GM21619 (cell line): ENCODE data around the gene VCAN.
A peak's percentile ranks its signal among the peaks of the same experiment; 100 is the strongest.

Experiments used
- ATAC-seq: cut with Tn5 transposase; IDR thresholded peaks from one replicate; pipeline ENCODE4 v1.9.1; 2021; ENCODE audit not compliant: unreplicated experiment

VCAN gene

DNA sequence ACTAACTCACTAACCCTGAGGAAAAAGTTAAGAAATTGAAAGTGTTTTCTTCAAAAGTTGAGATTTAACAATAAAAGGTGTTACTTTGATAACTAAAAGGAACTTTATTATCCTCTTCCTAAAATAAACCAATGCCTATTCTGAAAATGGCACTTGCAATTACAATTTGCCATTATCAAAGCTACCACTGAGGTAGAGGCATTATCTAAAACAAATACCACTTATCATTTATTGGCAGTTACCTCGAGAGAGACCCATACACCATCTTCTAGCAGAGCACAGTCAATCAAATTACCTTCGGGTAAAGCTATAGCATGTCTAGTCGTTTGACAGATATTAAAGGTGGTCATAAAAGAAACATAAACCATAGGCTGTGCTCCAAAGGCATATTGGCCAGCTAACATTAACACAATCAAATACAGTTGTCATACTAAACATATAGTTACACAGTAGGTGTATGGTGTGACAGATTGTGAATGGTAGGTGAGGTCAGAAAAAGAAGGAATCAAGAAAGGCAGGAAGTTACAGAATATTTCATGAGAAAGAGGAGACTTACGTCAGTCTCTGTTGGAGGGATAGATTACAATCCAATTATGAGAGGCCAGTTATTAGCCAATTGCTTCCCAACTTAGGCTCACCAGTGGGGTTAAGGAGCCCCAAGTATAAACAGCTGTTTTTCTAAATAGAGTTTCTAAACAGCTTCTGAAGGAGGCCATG is 56.3 kb downstream of the VCAN start:
- no peak for ATAC-seq

GRCh38 chr5:83528439-83528769 is 56.9 kb downstream of the VCAN start:
- no peak for ATAC-seq

DNA sequence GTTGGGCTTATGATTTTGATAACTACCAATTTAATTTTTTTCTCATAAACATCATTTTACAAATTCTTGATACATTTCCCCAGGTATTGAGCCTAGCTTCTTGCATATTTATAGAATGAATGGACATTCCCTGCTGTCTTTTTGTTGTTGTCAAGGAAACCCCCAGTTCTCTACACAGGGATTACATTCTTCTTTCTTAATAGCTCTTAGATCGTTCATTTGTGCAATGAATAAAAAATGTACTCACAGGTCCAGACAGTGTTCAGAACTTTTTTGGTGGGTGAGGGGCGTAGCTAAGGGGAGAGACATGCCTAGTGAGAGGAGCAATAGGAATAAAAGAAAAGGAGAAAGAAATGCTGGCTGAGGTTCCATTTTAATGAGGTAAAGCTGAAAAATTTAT is 58.6 kb downstream of the VCAN start:
- ATAC-seq = no peak

GRCh38 chr5:83531661-83532060 is 60.1 kb downstream of the VCAN start:
- ATAC-seq = no peak

GRCh38 chr5:83538786-83539462 is 67.4 kb downstream of the VCAN start:
- ATAC-seq = peak; percentile 89

DNA sequence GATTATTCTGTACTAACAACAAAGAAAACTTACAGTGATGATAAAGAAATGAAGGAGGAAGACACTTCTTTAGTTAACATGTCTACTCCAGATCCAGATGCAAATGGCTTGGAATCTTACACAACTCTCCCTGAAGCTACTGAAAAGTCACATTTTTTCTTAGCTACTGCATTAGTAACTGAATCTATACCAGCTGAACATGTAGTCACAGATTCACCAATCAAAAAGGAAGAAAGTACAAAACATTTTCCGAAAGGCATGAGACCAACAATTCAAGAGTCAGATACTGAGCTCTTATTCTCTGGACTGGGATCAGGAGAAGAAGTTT is 67.9 kb downstream of the VCAN start:
- ATAC-seq = no peak

- ATAC-seq = no peak
Measured at GRCh38 chr5:83540105-83540504, 68.6 kb downstream of the VCAN start.

GRCh38 chr5:83540783-83541182 is 69.2 kb downstream of the VCAN start:
- no peak for ATAC-seq

- no peak for ATAC-seq
Measured at GRCh38 chr5:83542839-83543238, 71.3 kb downstream of the VCAN start.

- ATAC-seq = no peak
Measured at GRCh38 chr5:83543898-83544297, 72.4 kb downstream of the VCAN start.

- no peak for ATAC-seq
Measured at GRCh38 chr5:83547161-83547560, 75.6 kb downstream of the VCAN start.

DNA sequence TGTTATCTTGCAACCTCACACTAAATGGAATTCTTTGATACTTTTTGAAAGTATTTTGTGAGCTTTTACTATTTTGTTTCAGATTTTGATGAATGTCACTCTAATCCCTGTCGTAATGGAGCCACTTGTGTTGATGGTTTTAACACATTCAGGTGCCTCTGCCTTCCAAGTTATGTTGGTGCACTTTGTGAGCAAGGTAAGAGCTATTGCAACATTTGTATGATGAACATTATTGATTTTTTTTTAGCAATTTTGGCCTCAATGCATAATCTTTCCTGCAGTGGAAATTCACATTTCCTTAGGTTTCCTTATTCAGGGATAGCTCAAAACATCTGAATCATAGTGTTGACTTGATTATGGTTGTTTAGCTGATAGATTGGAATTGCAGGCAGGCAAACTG is 76.3 kb downstream of the VCAN start:
- no peak for ATAC-seq

GRCh38 chr5:83548581-83548980 is 77.0 kb downstream of the VCAN start:
- no peak for ATAC-seq

DNA sequence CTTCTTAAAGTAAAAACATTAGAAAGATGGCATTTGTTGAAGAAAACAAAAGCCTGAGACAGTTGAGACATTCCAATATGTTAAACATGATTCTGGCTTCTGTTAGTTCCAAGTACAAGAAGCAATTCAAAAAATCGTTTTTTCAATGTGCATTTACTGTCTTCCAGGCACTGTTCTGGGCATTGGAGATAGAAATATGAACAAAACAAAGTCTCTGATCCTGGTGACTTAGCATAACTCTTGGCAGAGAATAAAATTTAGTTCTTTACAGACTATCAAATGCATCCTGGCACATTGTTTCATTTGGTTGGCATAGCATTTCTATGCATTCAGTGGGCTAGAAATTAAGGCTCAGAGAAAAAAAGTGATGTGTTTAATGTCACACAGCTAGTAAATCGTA is 77.5 kb downstream of the VCAN start:
- ATAC-seq = no peak

- no peak for ATAC-seq
Measured at GRCh38 chr5:83549674-83550073, 78.1 kb downstream of the VCAN start.

DNA sequence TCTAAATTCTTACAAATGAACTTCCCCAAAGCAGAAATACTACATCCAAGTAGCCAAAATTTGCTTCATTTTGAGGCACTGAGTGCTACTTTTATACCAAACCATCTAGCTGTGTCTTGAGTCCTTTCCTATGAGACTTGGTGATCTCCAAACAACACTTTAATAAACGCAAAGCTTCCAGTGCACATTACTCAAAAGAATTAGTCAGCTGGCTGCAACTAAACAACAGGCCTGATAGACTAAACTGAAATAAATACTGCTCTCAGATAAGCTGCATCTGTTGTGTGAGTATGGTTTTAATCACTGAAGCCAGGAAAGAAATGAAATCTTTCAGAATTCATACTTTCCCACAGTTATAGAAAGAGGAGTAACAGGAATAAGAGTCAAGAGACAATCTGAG is 80.3 kb downstream of the VCAN start:
- no peak for ATAC-seq

- no peak for ATAC-seq
Measured at GRCh38 chr5:83552275-83552674, 80.7 kb downstream of the VCAN start.

- no peak for ATAC-seq
Measured at GRCh38 chr5:83553000-83553486, 81.5 kb downstream of the VCAN start.

DNA sequence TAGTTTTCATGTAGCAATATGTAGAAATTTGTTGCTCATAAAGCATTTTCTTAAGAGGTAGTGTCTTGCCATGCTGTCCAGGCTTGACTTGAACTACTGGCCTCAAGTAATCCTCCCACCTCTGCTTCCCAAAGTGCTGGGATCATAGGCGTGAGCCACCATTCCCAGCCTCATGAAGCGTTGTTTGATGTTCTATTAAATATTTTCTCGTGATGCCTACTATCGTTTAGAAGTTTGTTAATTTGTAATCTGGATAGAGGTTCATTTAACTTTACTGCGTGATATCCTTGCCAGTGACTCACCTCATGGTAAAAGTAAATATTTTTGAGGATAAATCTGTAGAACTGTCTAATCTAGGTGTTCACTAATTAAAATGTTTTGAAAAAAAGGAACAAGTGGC is 82.6 kb downstream of the VCAN start:
- no peak for ATAC-seq

DNA sequence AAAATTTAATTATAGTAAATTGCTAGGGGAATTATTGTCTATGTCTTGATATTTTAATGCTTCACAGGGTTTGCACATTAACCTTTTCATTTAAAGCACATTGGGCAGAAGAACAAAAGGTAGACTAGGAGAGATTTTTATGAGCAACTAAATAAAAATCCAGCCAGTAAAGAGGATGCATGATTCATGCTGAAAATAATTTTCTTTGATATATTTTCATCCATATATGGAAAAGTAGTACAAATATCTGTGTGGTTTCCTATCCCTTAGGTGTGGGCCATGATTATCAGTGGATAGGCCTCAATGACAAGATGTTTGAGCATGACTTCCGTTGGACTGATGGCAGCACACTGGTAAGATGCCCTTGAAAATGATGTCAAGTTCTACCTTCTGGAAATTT is 83.1 kb downstream of the VCAN start:
- ATAC-seq = no peak

- ATAC-seq = no peak
Measured at GRCh38 chr5:83555263-83555662, 83.7 kb downstream of the VCAN start.

DNA sequence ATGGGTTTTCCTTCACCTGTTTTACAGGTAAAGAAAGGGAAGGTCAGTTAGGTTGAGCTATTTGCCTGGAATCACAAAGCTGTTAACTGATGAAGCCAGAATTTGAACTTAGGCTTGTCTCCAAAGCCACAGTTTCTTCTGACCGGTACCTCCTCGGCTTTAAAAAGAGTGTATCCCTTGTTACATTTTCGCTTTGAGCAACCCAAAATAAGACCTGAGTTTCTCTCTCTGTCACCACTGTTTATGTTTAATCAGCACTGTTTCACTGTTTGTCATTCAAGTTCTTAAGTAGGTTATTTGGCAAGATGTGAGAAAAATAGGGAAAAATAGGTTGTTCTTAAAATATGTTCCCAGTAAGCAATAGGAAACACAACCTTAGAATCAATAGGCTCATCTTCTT is 84.6 kb downstream of the VCAN start:
- ATAC-seq = peak; percentile 96
